Fibroblast of skin of back (primary cell): Measurements from ENCODE around the gene VSTM2B.
"Not testable (repeated sequence)": the region's sequence is repeated elsewhere in the genome, so short reads cannot be mapped to it uniquely, and the experiment has no call there.

ENCODE experiments used
- DNase-seq: peaks from one replicate; pipeline ENCODE4 v3.0.0-alpha.2; 2013

VSTM2B gene

DNA sequence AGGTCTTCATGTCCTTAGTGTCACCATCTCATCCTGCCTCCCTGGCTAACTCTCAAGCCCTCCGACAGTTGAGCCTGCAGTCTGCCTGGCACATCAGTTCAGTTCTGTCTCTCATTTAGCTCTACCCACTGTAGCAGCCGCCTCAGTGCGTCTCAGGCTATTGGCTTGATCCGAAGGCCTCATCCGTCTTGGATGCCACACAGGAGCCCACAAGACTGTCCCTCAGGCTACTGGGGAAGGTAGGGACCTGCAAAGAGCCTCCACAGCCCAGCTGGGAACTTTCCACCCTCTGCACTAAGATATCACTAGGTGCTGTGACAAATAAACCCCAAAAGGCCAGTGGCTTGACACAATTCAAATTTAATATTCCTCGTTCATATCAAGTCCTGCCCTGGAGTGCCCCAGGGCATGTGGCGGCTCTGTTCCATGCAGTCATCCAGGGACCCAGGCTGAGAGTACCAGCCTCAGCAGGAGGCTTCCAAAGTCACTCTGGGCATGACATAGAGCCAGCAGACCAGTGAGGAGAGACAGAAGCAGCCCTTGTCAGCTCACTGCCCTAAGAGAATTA, 5.7 kb downstream of the VSTM2B start:
- DNase-seq: no peak

DNA sequence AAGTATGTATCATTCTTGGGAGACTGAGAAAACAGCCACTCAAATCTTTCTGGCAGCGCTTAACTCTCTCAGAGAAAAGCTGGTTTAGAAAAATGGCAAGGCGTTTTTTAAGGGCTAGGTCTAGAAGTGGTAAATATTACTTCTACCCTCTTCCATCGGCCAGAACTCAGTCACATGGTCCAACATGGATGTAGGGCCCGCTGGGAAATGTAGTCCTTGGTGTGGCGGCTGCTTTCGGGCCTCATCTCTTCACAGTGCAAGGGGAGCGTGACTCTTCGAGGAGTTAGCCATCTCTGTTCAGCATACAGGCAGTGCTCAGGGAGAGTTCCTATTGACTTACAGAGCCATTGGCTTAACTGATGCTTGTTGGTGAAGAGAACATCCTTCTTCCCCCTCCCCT, 6.3 kb downstream of the VSTM2B start:
- DNase-seq: no peak

DNA sequence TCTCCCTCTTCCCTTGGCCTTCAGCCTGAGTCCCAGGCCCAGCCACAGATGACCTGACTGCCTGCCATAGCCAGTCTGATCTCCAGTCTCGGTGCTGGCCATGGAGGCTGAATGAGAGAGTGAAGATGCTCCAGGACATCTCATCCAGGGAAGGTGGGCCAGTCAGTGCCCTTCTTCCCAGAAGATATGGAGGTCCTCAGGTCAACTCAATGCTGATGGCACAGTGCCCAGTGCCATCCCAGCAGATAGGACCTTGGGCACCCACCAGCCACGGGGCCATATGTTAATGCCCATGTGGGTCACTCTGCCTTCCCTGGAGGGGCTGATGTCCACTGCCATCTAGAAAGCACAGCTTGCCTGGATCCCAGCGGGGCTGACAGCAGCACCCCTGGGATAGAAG, 7.2 kb downstream of the VSTM2B start:
- DNase-seq: no peak

DNA sequence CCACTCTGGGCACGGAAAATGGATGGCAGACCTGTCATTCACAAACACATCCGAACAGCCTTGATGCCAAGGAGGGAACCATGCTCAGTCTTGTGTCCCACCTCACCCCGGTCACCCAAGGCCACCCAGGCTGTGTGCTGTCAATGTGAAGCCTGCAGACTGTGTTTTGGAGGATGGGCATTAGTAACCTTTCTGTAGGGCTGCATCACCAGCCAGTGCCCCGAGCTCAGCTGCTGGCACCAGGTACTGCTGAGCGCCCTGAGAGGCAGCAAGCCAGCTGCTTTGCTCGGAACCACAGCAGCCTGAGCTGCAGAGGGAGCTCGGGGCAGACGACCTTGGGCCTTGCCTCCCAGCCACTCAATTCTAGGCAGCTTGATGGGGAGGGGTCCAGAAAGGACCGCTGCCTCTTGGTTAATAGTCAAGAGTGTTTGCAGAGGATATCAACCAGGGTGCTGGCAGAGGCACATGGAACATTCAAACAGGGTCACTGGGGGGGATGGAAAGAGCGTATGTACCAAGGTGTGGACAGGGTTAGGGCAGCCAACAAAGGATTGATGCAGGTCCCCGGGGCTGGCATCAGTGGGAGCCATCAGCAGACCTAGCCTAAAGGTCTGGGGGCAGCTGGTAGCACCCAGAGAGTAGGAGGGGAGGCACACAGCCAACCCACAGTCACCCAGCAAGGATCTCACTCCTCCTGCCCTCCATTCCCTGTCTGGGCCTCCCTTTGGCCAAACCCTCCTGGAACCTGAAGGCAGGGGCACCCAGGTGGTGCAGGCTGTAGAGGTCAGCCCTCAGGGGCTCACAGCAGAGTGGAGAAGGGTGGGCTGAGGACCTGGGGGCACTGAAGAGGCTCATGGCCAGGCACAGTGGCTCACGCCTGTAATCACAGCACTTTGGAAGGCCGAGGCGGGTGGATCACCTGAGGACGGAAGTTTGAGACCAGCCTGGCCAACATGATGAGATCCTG, 8.1 kb downstream of the VSTM2B start:
- DNase-seq: no peak

DNA sequence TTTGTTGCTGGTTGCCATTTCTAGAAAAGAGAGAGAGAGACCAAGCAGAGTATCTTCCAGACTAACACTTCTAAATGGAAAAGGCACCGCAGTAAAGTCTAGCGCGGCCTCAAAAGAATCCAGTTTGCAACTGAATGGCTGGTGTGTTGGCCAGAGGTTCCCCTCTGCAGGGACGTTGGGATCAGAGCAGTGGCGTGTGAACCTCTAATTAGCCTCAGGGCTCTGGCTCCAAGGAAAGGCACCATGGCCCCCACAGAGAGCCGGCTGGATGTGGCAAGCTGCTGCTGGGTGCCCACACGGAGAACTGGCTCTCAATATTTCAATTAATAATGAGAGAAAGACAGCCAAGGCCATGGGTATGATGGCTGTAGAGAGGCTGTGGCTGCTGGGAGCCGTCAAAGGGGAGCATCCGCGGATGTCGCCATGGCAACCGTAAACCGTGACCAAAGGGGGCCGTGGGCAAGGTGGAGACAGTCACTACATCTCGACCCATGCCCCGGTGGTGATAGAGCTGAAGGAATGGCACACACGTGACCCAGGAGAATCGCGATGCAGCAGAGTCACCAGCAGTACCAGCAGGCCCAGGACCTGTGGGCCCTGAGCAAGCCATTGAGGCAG, 9.5 kb downstream of the VSTM2B start:
- DNase-seq: no peak

DNA sequence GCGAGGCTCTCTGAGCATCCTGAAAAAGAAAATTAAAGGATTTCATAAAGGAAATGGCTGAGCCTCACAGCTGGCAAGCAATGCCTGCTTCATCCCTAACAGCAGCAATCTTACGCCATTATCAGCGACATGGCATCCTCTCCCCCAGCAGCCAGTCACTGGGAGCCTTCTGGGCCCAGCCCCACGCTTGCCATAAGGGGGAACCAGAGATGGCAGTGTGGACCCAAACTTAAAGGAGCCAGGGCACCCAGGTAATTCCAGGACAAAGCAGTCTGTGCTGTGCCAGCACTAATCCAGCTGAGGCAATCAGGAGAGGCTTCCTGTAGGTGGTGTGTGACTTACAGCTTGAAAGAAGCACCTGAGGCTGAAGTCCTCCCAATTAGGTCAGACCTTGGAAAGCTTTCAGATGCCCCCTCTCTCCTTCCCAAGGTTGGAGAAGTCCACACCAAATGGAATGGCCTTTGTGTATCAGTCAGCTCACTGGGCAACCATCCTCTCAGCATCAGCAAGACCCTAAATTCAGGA, 10.3 kb downstream of the VSTM2B start:
- DNase-seq: no peak

DNA sequence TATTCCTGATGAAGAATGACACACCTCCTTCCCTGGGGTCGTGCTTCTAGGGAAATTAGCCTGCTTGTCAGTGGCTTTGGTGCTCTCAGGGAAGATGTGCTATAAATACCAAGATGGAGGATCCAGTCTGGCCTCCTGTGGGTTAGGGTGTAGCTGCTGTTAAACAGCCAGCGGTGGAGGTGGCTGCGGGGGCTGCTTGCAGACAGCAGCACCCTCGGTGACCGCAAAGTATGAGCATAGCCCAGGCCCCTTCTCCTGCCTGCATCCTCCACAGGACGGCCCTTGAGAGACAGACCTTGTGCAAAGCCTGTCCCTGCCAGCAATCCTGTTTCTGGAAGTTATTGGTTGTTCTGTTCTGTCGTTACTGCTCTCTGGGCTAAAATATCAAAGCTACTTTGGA, 11.4 kb downstream of the VSTM2B start:
- no peak for DNase-seq

DNA sequence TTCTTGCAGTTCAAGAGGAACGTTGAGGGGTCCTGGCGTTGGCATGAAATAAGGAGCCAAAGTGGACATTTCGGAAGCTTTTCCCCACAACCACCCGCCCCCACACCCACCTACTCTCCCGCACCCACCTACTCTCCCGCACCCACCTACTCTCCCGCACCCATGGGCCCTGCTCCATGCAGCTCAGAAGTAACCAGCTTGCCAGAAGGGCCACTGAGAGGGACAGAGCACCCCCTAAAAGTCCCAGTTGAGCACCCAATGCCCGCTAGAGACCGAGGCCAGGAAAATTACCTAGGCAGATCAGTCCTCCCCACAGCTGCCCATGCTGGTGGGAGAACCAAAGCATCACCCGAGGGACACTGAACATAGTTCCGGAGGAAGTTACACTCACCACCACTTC, 11.8 kb downstream of the VSTM2B start:
- DNase-seq: no peak

DNA sequence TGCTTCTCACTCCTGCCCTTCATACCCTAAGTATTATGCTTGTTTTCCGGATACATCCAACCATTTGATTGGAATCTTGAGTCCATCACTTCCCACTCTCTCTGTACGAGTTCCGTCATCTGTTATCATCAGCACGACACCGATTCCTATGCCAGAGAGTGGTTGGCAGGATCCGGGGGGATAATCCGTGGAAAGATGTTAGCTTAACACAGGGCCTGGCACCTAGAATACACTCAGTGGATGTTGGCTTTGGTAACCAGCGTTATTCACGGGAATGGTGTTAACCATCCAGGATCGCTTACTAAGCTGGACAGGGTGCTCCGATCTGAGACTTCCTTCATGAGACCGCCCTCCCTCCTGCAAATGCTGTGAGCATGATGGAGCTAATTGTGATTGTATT, 12.4 kb downstream of the VSTM2B start:
- no peak for DNase-seq

DNA sequence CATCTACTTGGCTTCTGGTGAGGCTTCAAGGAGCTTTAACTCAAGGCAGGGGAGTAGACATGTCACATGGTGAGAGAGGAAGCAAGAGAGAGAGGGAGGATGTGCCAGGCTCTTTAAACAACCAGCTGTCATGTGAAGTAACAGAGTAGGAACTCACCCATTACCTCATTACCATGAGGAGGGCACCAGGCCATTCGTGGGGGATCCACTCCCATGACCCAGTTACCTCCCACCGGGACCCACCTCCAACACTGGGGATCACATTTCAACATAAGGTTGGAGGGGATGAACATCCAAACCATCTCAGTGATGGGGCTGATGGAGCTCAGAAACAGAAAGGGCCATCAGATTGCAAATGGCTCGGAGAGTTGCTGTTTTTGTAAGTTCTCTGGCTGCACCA, 12.9 kb downstream of the VSTM2B start:
- no peak for DNase-seq

DNA sequence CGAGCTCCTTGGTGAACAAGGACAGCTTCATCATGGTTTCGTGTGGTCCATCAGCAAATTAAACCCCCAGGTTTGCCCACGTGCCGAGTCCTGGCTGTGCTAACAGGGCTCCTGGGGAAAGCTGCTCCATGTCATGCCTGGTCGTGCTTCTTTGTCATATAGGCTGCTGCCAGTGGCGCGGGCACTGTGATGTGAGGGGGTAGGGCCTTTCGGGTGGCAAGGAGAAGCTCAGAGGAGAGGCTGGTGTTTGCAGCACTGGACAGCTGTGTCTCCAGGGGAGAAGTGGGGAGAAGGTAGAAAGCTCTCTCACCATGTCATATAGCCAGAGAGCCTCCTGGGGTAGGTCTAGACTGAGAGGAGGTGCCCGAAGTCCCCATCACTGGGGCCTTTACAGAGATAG, 13.3 kb downstream of the VSTM2B start:
- DNase-seq: no peak

DNA sequence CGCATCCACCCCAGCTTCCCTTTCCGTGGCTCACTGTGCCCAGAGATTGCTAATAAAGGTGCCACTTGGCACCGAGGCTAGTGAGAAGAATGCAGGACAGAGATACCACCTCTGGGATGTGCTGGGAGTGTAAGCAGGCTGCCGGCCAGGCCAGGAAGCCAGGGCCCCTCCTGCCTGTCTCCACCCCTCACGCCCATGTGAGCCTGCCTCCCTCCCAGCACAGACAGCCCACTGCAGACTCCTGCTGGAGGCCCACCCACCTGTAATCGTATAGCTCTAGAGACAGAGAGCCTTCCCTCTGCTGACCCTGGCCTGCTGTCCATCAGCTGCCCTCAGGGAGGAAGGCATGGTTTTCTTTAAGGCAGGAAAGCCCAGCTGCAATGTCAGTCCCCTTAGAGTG, 13.9 kb downstream of the VSTM2B start:
- DNase-seq: no peak

DNA sequence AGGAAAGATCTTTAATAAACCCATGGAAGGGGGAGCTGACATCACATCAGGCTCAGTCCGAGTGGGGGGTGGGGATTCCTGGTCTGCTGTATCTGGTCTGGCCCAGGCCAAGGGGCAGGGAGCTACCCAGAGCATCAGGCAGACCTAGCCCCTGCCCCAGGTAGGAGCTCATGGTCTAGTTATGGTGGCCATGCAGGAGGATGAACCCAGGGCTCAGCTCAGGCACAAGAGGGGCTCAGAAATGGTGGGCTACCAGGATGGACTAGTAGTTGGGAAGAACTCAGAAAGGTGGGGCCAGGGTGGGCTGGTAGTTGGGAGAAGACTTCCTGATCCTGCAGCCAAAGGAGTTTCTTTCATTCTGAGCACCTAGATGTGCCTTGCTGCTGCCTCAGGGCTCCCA, 14.3 kb downstream of the VSTM2B start:
- no peak for DNase-seq

DNA sequence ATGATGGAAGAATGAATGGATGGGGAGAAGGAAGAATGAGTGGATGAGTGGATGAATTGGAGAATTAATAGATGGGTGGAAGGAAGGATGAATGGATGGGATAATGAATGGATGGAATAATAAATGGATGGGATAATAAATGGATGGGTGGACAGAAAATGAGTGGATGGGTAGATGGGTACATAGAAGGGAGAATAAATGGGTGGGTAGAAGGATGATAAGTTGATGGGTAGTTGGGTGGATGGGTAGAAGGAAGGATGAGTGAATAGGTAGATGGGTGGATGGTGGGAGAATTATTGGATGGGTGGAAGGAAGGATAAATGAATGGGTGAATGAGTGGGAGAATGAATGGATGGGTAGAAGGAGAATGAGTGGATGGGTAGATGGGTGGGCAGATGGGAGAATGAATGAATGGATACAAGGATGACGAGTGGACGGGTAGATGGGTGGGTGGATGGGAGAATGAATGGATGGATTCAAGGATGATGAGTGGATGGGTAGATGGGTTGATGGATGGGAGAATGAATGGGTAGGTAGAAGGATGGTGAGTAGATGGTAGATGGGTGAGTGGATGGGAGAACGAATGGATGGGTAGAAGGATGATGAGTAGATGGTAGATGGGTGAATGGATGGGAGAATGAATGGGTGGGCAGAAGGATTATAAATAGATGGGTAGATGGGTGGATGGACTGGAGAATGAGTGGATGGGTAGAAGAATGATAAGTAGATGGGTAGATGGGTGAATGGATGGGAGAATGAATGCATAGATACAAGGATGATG, 15.9 kb downstream of the VSTM2B start:
- no peak for DNase-seq

DNA sequence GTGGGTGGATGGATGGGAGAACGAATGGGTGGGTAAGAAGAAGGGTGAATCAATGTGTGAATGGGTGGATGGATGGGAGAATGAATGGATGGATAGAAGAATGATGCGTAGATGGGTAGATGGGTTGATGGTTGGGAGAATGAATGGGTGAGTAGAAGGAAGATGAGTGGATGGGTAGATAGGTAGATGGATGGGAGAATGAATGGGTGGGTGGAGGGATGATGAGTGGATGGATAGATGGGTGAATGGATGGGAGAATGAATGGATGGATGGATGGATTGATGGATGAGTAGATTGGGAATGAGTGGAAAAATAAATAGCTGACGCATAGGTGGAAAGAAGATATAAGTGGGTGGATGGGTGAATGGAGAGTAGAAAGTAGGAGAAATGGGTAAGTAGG, 16.5 kb downstream of the VSTM2B start:
- DNase-seq: no peak

DNA sequence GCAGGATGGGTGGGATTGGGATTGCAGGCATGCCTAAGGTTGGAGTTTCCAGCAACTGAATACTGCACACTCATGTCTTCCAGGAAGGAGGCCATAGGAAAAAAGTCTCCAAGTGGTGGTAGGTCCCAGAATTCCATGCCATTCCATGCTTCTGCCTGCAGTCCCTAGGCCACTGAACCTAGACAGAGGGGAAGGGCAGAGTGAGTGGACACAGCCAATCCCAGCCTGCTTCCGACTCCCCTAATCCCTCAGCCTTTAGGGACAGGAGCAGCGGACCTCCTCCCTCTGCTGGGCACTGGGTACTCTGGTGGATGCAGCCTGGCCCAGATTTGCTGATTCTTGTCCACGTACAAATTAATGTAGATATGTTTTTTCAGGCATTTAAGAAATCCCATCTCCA, 17.0 kb downstream of the VSTM2B start:
- DNase-seq: no peak

DNA sequence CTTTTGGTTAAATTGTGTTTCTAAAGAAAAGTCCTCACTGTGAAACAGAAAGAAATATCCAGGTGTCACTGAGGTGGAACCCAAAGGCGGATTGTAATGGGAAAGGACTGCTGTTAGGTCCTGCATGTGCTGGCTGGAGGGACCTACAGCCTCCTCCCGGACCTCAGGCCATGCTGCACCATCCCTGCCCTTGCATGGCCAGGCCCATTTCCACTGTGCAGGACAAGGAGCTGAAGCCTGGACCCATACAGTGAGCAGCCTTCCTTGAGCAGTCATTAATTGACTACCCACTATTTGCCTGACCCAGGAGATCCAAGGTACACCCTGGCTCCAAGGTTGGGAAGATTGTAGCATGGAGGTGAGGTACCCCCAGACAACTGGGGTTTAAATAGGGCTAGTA, 17.6 kb downstream of the VSTM2B start:
- no peak for DNase-seq

DNA sequence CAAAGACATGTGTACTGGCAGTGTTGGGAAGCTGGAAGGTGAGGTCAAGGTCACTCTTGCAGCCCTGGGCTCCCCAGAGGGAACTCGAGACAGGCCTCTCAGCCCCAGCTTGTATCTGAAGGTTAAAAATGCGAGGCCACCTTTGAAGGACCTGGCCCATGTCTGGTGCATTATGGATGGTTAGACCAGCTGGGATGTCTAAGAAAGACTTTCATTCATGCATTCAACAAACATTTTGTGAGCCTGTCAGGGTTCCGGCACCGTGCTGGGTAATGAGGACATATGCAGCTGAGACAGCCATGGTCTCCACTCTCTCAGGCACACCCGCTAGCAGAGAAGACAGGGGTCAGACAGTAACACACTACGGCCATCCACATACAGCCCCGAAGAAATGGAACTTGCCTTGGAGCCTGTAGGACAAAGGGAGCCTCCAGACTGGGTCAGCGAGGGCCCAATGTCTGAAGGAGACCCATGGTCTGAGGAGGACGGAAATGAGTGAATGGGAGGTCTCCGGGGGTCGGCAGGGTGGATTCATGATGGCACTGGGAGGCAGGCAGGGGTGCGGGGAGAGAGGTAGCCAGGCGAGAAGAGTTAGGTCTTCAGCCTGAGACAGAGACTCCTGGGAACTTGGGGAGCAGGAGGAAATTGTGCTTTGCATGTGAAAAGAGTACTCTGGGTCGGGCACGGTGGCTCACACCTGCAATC, 19.0 kb downstream of the VSTM2B start:
- DNase-seq: no peak

DNA sequence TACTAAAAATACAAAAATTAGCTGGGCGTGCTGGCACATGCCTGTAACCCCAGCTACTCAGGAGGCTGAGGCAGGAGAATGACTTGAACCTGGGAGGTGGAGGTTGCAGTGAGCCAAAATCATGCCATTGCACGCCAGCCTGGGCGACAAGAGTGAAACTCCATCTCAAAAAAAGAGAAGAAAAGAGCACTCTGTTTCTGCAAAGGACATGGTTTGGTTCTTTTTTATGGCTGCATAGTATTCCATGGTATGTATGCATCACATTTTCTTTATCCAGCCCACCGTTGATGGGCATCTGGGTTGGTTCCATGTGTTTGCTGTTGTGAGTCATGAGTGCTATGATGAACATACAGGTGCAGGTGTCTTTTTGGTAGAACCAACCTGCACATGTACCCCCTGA, 19.7 kb downstream of the VSTM2B start:
- DNase-seq: not testable (repeated sequence)

DNA sequence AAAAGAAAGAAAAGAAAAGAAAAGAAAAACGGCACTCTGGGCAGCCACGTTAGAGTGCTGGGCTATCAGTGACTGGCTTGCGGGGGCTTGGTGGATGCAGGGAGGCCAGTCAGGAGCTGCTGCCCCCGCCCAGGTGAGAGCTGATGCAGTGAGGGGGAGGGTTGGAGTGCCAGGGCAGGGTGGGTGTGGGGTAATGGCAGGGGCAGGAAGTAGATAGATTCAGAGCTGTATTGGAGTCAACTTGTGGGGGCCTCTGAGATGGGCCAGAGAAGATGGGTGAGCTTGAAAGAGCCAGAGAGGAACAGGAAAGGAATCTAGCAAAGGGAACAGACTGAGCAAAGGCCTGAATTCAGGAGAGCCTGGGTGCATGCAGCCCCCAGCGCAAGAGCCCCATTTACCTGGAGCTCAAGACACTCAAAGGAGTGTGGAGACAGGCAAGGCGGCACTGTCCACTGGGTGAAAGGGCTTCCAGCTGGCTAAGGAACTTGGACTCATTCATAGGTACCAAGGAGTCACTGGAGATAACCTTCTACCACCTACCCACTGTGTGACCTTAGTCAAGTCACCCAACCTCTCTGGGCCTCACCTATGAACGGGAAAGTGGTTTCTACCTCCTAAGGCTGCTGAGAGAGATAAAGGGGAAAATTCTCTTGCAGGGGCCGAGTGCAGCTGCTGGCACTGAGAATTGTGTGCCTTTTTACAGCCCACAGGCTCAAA, 20.2 kb downstream of the VSTM2B start:
- DNase-seq: no peak

DNA sequence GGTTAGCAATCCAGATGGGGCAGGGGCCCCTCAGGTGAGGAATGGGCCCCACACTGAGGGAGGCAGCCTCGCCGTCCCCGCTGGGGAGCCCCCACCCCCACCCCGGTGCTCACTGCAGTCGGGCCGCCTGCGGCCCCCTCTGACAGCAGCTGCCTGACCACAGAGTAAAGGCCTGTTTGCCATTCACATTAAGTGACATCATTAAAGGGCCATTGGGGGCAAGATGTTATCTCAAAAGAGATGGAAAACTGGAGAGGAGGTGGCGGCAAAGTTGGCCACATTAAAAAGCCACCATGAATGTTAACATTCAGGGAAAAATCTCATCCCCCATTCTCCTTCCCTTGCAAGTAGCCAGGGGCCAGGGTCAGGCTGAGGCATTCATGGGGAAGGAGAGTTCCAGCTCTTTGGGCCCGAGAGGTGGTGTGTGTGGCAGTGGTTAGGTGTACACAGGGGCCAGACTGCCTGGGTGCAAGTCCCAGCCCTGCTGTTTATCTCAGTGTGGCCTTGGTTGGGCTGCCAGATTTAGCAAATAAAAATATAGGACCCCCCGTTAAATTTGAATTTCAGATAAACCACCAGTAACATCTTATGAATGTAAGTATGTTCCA, 20.9 kb downstream of the VSTM2B start:
- no peak for DNase-seq
